HG02885 (cell line): ENCODE results near the gene SCO2.
"Not testable (repeated sequence)": the region's sequence is repeated elsewhere in the genome, so short reads cannot be mapped to it uniquely, and the experiment has no call there.

Source experiments
- ATAC-seq: cut with Tn5 transposase; IDR thresholded peaks from one replicate; pipeline ENCODE4 v1.9.1; 2021; ENCODE audit warnings: mild to moderate bottlenecking; ENCODE audit not compliant: unreplicated experiment, poor library complexity

Gene SCO2

GRCh38 chr22:50533856-50534711, 8.7 kb upstream of the SCO2 start:
- ATAC-seq: not testable (repeated sequence)

- ATAC-seq: no peak
These were observed 7.7 kb upstream of the SCO2 start for GRCh38 chr22:50532824-50533796.

GRCh38 chr22:50531962-50532674, 6.7 kb upstream of the SCO2 start:
- no peak for ATAC-seq

- ATAC-seq: no peak
These were observed 6.2 kb upstream of the SCO2 start for GRCh38 chr22:50531546-50531961.

GRCh38 chr22:50530877-50531545, 5.6 kb upstream of the SCO2 start:
- no peak for ATAC-seq

GRCh38 chr22:50530580-50530876, 5.1 kb upstream of the SCO2 start:
- peak; percentile 0 for ATAC-seq

- peak; percentile 19 for ATAC-seq
These were observed 4.6 kb upstream of the SCO2 start, which contains the start of gene TYMP for GRCh38 chr22:50529897-50530579. TYMP (minus strand) TSS chr22:50530012; CDS start chr22:50529709, 303 bp downstream.

- no peak for ATAC-seq
These were observed 4.1 kb upstream of the SCO2 start for GRCh38 chr22:50529416-50529896.

GRCh38 chr22:50528682-50529415, 3.5 kb upstream of the SCO2 start:
- ATAC-seq: no peak

- no peak for ATAC-seq
These were observed 2.7 kb upstream of the SCO2 start for GRCh38 chr22:50527921-50528681.

GRCh38 chr22:50526834-50527801, 1.7 kb upstream of the SCO2 start:
- ATAC-seq: no peak

GRCh38 chr22:50526108-50526833, 873 bp upstream of the SCO2 start:
- ATAC-seq: peak; percentile 33

GRCh38 chr22:50525858-50526107, 385 bp upstream of the SCO2 start:
- ATAC-seq: no peak

- ATAC-seq: no peak
These were observed 708 bp downstream of the SCO2 start for GRCh38 chr22:50524676-50525103.

- ATAC-seq: no peak
These were observed 1.4 kb downstream of the SCO2 start for GRCh38 chr22:50523806-50524675.

- ATAC-seq: no peak
These were observed 2.0 kb downstream of the SCO2 start for GRCh38 chr22:50523458-50523805.
